ENCODE data around the gene WSB1.

WSB1 gene

DNA sequence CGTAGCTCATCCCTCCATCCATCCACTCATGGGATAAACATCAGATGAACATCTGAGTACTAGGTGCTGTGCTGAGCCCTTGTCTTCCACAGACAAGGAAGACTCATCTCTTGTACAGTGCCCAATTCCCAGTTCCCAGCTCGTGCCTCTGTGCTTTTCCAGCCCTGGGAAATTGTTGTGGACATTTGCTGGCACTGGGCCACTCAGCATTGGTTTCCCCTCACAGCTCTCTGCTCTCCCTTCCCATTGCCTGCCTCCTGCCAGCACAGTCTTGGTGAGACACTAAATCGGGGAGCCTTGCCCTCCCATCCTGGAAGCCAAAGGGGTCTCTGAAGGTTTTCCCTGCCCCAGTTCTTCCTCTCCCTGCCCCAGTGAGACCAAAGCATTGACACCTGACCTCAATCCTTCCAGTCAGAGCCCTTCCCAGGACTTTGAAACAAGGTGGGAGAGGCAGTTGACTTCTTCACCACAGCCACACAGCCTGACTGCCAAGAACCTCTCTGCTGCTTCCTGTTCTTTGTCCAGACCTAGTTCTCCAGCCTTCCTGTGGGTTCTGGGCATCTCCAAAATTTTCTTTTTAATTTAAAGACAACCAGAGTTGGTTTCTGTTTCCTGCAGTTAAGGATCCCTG is 50.2 kb downstream of the WSB1 start:
- H3K4me3 ChIP-seq (replicated peaks; ENCODE audit: insufficient read depth, low read length) = no peak overlapping the region
- no peak overlapping the region for H3K27ac ChIP-seq (replicated peaks)
- no peaks in the 10 kb centered on the region for H3K27me3 ChIP-seq (ENCODE audit: insufficient read depth, poor library complexity, severe bottlenecking)
- peak in 1 of 2 experiments; percentile 49 for DNase-seq (ENCODE audit: low read depth in 1 of 2, low spot score in 1 of 2)
- TF ChIP-seq, protein P1, sequence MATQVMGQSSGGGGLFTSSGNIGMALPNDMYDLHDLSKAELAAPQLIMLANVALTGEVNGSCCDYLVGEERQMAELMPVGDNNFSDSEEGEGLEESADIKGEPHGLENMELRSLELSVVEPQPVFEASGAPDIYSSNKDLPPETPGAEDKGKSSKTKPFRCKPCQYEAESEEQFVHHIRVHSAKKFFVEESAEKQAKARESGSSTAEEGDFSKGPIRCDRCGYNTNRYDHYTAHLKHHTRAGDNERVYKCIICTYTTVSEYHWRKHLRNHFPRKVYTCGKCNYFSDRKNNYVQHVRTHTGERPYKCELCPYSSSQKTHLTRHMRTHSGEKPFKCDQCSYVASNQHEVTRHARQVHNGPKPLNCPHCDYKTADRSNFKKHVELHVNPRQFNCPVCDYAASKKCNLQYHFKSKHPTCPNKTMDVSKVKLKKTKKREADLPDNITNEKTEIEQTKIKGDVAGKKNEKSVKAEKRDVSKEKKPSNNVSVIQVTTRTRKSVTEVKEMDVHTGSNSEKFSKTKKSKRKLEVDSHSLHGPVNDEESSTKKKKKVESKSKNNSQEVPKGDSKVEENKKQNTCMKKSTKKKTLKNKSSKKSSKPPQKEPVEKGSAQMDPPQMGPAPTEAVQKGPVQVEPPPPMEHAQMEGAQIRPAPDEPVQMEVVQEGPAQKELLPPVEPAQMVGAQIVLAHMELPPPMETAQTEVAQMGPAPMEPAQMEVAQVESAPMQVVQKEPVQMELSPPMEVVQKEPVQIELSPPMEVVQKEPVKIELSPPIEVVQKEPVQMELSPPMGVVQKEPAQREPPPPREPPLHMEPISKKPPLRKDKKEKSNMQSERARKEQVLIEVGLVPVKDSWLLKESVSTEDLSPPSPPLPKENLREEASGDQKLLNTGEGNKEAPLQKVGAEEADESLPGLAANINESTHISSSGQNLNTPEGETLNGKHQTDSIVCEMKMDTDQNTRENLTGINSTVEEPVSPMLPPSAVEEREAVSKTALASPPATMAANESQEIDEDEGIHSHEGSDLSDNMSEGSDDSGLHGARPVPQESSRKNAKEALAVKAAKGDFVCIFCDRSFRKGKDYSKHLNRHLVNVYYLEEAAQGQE (IDR thresholded peaks at IDR 0.05; ENCODE audit: insufficient replicate concordance, low read depth) = no peak
- TF ChIP-seq POLR2AphosphoS5 (IDR thresholded peaks at IDR 0.05; ENCODE audit: low read depth) = no peak
- no peak for TF ChIP-seq SPI1 (IDR thresholded peaks at IDR 0.05; ENCODE audit: borderline replicate concordance, low read depth)
- TF ChIP-seq GABPA (IDR thresholded peaks at IDR 0.05; ENCODE audit: low read depth) = no peak
- TF ChIP-seq, protein P2, sequence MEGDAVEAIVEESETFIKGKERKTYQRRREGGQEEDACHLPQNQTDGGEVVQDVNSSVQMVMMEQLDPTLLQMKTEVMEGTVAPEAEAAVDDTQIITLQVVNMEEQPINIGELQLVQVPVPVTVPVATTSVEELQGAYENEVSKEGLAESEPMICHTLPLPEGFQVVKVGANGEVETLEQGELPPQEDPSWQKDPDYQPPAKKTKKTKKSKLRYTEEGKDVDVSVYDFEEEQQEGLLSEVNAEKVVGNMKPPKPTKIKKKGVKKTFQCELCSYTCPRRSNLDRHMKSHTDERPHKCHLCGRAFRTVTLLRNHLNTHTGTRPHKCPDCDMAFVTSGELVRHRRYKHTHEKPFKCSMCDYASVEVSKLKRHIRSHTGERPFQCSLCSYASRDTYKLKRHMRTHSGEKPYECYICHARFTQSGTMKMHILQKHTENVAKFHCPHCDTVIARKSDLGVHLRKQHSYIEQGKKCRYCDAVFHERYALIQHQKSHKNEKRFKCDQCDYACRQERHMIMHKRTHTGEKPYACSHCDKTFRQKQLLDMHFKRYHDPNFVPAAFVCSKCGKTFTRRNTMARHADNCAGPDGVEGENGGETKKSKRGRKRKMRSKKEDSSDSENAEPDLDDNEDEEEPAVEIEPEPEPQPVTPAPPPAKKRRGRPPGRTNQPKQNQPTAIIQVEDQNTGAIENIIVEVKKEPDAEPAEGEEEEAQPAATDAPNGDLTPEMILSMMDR (IDR thresholded peaks at IDR 0.05; ENCODE audit: insufficient read depth, low read length) = no peak

DNA sequence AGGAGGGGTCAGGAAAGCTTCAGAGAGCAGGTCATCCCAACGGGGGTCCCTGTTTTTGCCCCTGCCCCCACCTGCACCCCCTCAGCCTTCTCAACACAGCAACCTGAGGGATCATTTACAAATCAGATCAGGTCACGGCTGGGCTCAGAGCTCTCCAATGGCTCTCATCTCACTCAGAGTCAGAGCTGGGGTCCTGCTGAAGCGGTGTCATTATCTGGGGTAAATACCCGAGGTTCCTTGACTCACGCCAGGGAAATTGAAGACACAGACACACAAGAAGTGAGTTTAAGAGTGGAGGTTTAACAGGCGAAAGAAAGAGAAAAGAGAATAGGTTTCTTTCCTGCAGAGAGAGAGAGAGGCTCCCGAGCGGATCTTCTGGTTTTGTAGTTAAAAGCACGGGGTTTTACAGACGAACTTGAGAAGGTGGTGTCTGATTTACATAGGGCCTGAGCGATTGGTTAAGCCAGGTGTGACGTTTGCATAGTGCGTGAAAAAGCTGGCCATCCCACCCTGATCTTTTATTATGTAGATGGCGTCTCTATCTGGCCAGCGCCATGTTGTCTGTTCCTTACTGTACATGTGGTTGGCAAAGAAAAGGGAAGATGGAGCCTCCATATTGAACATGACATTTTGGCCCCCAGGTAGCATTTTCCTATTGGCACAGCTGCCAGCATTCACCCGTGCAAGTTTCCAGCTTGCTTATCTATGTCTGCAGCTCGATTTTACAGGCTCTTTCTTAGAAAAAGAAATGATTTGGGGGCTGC is 51.4 kb downstream of the WSB1 start:
- H3K4me3 ChIP-seq (replicated peaks; ENCODE audit: insufficient read depth, low read length) = no peak overlapping the region
- no peaks in the 10 kb centered on the region for H3K27me3 ChIP-seq (ENCODE audit: insufficient read depth, poor library complexity, severe bottlenecking)
- TF ChIP-seq, protein P1 (IDR thresholded peaks at IDR 0.05; ENCODE audit: insufficient replicate concordance, low read depth) = no peak
- TF ChIP-seq SPI1 (IDR thresholded peaks at IDR 0.05; ENCODE audit: borderline replicate concordance, low read depth) (no peak), GABPA (IDR thresholded peaks at IDR 0.05; ENCODE audit: low read depth) (no peak), POLR2AphosphoS5 (IDR thresholded peaks at IDR 0.05; ENCODE audit: low read depth) (no peak)
- TF ChIP-seq, protein P2 (IDR thresholded peaks at IDR 0.05; ENCODE audit: insufficient read depth, low read length) = no peak
- no peak for DNase-seq (ENCODE audit: low read depth in 1 of 2, low spot score in 1 of 2)
- no peak overlapping the region for H3K27ac ChIP-seq (replicated peaks)

DNA sequence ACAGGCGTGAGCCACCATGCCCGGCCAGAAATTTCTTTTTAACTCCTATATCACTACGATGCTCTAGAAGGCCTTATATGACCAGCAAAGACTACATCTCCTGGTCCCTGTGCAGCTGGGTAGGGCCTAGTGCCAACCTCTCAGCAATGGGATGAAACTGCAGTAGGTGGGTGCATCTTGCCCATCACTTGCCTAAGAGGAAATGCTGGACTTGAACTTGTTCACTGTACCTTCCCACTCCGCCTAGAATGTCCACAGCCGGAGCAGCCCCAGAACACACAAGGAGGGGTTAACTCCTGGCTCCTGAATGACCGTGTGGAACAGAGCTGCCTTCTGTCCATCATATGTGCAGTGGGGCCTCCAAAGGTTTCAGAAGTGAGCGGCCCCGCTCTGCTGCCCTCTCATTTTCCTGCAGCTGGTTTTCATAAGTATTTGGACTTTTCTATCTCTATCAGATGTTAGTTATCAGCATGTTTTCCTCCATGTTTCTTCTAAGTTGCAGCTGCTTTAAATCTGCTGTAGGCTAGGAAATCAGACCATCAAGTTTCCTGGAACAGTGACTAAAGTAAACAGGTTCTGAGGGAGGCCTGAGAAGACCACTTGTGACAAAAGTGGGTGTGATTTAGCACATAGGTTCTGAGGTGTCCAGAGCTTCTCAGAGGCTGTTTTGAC is 52.5 kb downstream of the WSB1 start:
- H3K27ac ChIP-seq (replicated peaks) = no peak overlapping the region
- H3K27me3 ChIP-seq (ENCODE audit: insufficient read depth, poor library complexity, severe bottlenecking) = no peaks in the 10 kb centered on the region
- H3K4me3 ChIP-seq (replicated peaks; ENCODE audit: insufficient read depth, low read length) = no peak overlapping the region
- no peak for DNase-seq (ENCODE audit: low read depth in 1 of 2, low spot score in 1 of 2)
- TF ChIP-seq GABPA (IDR thresholded peaks at IDR 0.05; ENCODE audit: low read depth) (no peak), POLR2AphosphoS5 (IDR thresholded peaks at IDR 0.05; ENCODE audit: low read depth) (no peak), SPI1 (IDR thresholded peaks at IDR 0.05; ENCODE audit: borderline replicate concordance, low read depth) (no peak)
- TF ChIP-seq, protein P1 (IDR thresholded peaks at IDR 0.05; ENCODE audit: insufficient replicate concordance, low read depth) = no peak
- TF ChIP-seq, protein P2 (IDR thresholded peaks at IDR 0.05; ENCODE audit: insufficient read depth, low read length) = no peak
